Calu3 (cell line): ENCODE measurements around the gene GMDS. TPM values are rescaled to one million over a fixed set of nuclear protein-coding genes. Genes with fewer than 3 reads are reported as not detected.

Source experiments
- BruUV-seq: library from RNA; stranded (reverse); fragments of 400-500 nt; replicated peaks from 2 replicates; lab custom pipeline; 2021; lab: Mats Ljungman, UMichigan
- CTCF ChIA-PET: fragments of 300-600 bp; sonication (Branson Sonifier 250); formaldehyde crosslinking; loops from one replicate; lab custom pipeline; 2022; ENCODE audit warnings: antibody characterized with exemption; lab: Charles Lee
- DNase-seq: peaks from one replicate; pipeline ENCODE4 v3.0.0; 2022
- H3K27ac Mint-ChIP-seq: one replicate; pipeline ENCODE4 v1.8.0; 2022; ENCODE audit warnings: mixed read lengths; ENCODE audit not compliant: unreplicated experiment
- H3K27me3 Mint-ChIP-seq: one replicate; pipeline ENCODE4 v1.8.0; 2022; ENCODE audit warnings: mixed read lengths; ENCODE audit not compliant: unreplicated experiment
- H3K36me3 Mint-ChIP-seq: one replicate; pipeline ENCODE4 v1.8.0; 2022; ENCODE audit warnings: mild to moderate bottlenecking, moderate library complexity, mixed read lengths; ENCODE audit not compliant: insufficient read depth, unreplicated experiment
- H3K4me1 Mint-ChIP-seq: one replicate; pipeline ENCODE4 v1.8.0; 2022; ENCODE audit warnings: mild to moderate bottlenecking, low read depth, mixed read lengths; ENCODE audit not compliant: unreplicated experiment
- H3K4me3 Mint-ChIP-seq: one replicate; pipeline ENCODE4 v1.8.0; 2022; ENCODE audit warnings: mild to moderate bottlenecking, low read depth, moderate library complexity, mixed read lengths; ENCODE audit not compliant: unreplicated experiment
- H3K9me3 Mint-ChIP-seq: one replicate; pipeline ENCODE4 v1.8.0; 2022; ENCODE audit warnings: low read depth, mixed read lengths; ENCODE audit not compliant: unreplicated experiment
- intact Hi-C: fragments of 100-400 bp; cut with micrococcal nuclease; formaldehyde crosslinking; loops from one replicate; pipeline ENCODE4 v1.10.0; 2022; ENCODE audit not compliant: unreplicated experiment
- total RNA-seq: library from RNA; stranded (reverse); gene quantifications from 2 replicates; pipeline ENCODE4 v1.2.3, GENCODE V29; 2022
- TF ChIP-seq, protein P1 (sequence below): fragments of 200-600 bp; IDR thresholded peaks from one replicate; pipeline ENCODE4 v1.8.0; 2022; ENCODE audit warnings: antibody characterized with exemption; ENCODE audit not compliant: unreplicated experiment

The GMDS gene
- total RNA-seq, 1 experiment from 2014 or later, result 58.2 TPM

DNA sequence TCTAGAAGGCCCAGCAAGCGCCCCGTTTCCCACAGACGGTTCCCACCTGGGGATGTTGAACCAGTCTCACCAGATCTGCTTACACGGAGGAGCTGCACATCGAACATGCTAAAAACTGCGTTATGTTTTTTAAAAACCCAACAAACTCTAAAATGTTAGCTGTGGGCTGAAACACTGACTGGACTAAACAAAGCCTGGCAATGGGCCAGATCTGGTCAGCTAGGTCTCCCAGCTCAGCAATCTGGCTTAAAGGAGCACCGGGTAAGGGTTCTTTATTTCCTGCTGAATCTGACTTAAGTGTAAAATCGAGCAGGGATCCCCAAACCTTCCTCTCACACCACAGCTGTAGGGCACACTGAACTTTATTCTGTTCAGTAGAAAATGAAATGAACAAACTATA lies 478.8 kb downstream of the GMDS start:
- intact Hi-C loops, result loop anchor here (10.0 kb wide), 1 partner anchor 148 kb away; no protein-coding TSS in a partner anchor
- Mint-ChIP-seq H3K9me3 (no peaks in the 10 kb centered on the region), H3K36me3 (peaks cover 14% of the 10 kb centered on the region), H3K4me3 (no peak overlapping the region), H3K27me3 (no peaks in the 10 kb centered on the region), H3K4me1 (peaks cover 60% of the 10 kb centered on the region), H3K27ac (peak overlapping the region; percentile 30)
- BruUV-seq, result no TSS peak
- peak; percentile 42 for DNase-seq
- CTCF ChIA-PET, result interaction anchor here (0.6 to 0.7 kb wide), 2 partner anchors 130 to 143 kb away, joined by 3 read pairs; no protein-coding TSS in a partner anchor
- TF ChIP-seq, protein P1, sequence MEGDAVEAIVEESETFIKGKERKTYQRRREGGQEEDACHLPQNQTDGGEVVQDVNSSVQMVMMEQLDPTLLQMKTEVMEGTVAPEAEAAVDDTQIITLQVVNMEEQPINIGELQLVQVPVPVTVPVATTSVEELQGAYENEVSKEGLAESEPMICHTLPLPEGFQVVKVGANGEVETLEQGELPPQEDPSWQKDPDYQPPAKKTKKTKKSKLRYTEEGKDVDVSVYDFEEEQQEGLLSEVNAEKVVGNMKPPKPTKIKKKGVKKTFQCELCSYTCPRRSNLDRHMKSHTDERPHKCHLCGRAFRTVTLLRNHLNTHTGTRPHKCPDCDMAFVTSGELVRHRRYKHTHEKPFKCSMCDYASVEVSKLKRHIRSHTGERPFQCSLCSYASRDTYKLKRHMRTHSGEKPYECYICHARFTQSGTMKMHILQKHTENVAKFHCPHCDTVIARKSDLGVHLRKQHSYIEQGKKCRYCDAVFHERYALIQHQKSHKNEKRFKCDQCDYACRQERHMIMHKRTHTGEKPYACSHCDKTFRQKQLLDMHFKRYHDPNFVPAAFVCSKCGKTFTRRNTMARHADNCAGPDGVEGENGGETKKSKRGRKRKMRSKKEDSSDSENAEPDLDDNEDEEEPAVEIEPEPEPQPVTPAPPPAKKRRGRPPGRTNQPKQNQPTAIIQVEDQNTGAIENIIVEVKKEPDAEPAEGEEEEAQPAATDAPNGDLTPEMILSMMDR, result no peak

DNA sequence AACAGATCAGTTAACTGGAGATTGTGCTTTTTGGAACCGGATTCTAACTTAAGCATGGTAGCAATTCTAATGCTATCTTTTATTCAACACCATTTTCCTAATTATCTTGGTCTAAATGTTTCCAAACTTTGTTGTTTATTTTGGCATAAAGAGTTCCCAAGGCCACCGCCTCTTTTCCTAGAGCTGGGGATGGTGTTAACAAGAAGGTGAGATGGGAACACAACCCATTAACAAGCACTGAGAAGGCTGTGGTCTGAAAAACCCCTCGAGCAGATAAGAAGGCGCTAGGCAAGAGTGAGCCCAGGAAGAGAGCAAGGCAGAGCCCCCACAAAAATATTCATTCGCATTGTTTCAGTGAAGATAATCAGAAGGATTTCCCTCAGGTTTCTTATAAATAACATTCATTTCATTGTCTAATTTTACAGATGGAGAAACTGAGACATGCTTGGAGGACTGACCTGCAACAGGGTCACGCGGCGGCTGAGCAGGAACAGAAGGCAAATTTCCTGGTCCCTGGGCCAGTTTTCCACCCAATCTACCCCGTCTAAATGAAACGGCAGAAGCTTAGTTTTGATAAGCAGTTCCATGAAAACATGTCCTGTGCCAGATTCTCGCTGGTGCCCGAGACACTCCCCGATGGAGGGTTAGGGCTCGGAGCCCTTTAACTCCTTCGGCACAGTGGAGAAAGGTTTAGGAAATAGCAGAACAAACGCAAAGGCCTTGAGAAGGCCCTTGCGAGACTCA lies 480.1 kb downstream of the GMDS start:
- TF ChIP-seq, protein P1, result no peak
- H3K27me3 Mint-ChIP-seq, result no peaks in the 10 kb centered on the region
- H3K9me3 Mint-ChIP-seq, result no peaks in the 10 kb centered on the region
- H3K4me3 Mint-ChIP-seq, result no peak overlapping the region
- intact Hi-C loops, result loop anchor here (10.0 kb wide), 1 partner anchor 149 kb away; no protein-coding TSS in a partner anchor
- no peak for DNase-seq
- CTCF ChIA-PET, result no interaction called here
- H3K36me3 Mint-ChIP-seq, result peaks cover 11% of the 10 kb centered on the region
- H3K27ac Mint-ChIP-seq, result no peak overlapping the region
- no TSS peak for BruUV-seq
- peaks cover 51% of the 10 kb centered on the region for H3K4me1 Mint-ChIP-seq

DNA sequence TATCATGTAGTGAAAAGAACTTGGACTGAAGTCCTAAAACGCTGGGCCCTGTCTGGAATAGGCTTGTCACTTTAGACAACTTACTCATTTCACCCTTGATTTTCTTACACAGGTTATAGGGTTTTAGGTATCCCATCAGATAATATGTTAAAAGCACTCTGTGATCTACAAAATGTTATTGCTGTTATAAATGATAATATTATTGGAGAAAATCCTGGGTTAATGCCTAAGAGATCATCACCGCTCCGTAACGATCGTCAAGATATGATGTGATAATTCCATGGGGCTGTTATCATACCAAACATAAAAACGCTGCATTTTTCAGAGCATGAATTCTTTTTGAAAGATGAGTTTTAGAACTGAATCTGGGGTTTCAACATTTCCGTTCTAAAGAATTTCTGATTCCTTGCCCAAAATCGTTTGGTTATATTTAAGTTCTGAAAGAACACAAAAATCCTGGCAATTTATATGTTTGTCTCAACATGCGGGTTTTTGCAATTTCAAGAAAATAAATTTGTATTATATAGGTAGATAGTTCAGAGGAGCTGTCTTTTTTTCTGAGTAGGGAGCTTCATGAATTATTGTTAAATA lies 480.9 kb downstream of the GMDS start:
- TF ChIP-seq, protein P1, result no peak
- BruUV-seq, result no TSS peak
- Mint-ChIP-seq H3K27me3 (no peaks in the 10 kb centered on the region), H3K9me3 (no peaks in the 10 kb centered on the region), H3K4me3 (no peak overlapping the region), H3K4me1 (peaks cover 46% of the 10 kb centered on the region), H3K27ac (no peak overlapping the region), H3K36me3 (peaks cover 11% of the 10 kb centered on the region)
- CTCF ChIA-PET, result interaction anchor here (0.6 kb wide), 1 partner anchor 444 kb away, joined by 4 read pairs; no protein-coding TSS in a partner anchor
- intact Hi-C loops, result loop anchor here (5.0 to 10.0 kb wide), 2 partner anchors 150 to 152 kb away; no protein-coding TSS in a partner anchor
- no peak for DNase-seq

DNA sequence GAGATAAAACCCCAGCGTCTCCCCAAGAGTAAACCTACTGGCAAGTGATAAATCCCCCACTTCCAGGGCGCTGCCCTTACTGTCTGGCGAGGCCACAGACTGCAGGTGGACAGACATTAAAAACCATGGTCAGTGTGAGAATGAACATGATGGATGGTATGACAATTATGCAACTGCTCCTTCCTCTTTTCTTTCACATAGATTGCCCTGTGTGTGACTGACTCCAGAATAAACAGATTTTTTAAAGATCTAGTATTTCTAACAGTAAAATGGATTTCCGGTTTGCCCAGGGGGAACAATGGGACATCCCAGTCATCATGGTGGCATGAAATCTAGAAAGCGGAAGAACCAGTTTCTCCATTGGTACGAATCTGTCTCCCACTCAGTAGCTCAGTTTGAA lies 482.0 kb downstream of the GMDS start:
- Mint-ChIP-seq H3K9me3 (no peaks in the 10 kb centered on the region), H3K4me3 (no peak overlapping the region), H3K4me1 (peaks cover 46% of the 10 kb centered on the region), H3K27me3 (no peaks in the 10 kb centered on the region), H3K36me3 (peaks cover 11% of the 10 kb centered on the region), H3K27ac (peak overlapping the region; percentile 98)
- intact Hi-C loops, result loop anchor here (2.0 to 10.0 kb wide), 3 partner anchors 39 to 151 kb away; no protein-coding TSS in a partner anchor
- peak; percentile 30 for DNase-seq
- no TSS peak for BruUV-seq
- TF ChIP-seq, protein P1, result no peak
- CTCF ChIA-PET, result interaction anchor here (1.6 kb wide), 1 partner anchor 85 kb away, joined by 5 read pairs; no protein-coding TSS in a partner anchor
